NCI-H2081 (cell line): Measurements from ENCODE around the gene SDK1.

Source experiments
- DNase-seq, 2 experiments: peaks; one replicate each; lab custom pipeline; 2025; lab: John Stamatoyannopoulos, UW

SDK1 gene

GRCh38 chr7:3588341-3588740 lies 287.3 kb downstream of the SDK1 start:
- peak in 1 of 2 experiments; percentile 50 for DNase-seq

GRCh38 chr7:3589752-3590151 lies 288.7 kb downstream of the SDK1 start:
- no peak for DNase-seq

- DNase-seq, result no peak
Observed at GRCh38 chr7:3591219-3591618, 290.2 kb downstream of the SDK1 start.

- no peak for DNase-seq
Observed at GRCh38 chr7:3591944-3592343, 290.9 kb downstream of the SDK1 start.

GRCh38 chr7:3592401-3593134 lies 291.5 kb downstream of the SDK1 start:
- DNase-seq, result peak; percentile 73 to 90

- DNase-seq, result no peak
Observed at GRCh38 chr7:3594901-3595300, 293.8 kb downstream of the SDK1 start.

- DNase-seq, result no peak
Observed at GRCh38 chr7:3598854-3599253, 297.8 kb downstream of the SDK1 start.

GRCh38 chr7:3605222-3605621 lies 304.2 kb downstream of the SDK1 start:
- no peak for DNase-seq

- no peak for DNase-seq
Observed at GRCh38 chr7:3606436-3606835, 305.4 kb downstream of the SDK1 start.

GRCh38 chr7:3607847-3608246 lies 306.8 kb downstream of the SDK1 start:
- no peak for DNase-seq

GRCh38 chr7:3616306-3616705 lies 315.3 kb downstream of the SDK1 start:
- peak; percentile 58 to 76 for DNase-seq

GRCh38 chr7:3630081-3630480 lies 329.0 kb downstream of the SDK1 start:
- DNase-seq, result no peak

- DNase-seq, result no peak
Observed at GRCh38 chr7:3634396-3634795, 333.3 kb downstream of the SDK1 start.

GRCh38 chr7:3636131-3636860 lies 335.2 kb downstream of the SDK1 start:
- no peak for DNase-seq

- DNase-seq, result no peak
Observed at GRCh38 chr7:3639253-3639652, 338.2 kb downstream of the SDK1 start.

GRCh38 chr7:3641582-3641981 lies 340.5 kb downstream of the SDK1 start:
- no peak for DNase-seq

- DNase-seq, result no peak
Observed at GRCh38 chr7:3643091-3643490, 342.0 kb downstream of the SDK1 start.

- DNase-seq, result no peak
Observed at GRCh38 chr7:3648276-3648675, 347.2 kb downstream of the SDK1 start.

GRCh38 chr7:3649250-3649649 lies 348.2 kb downstream of the SDK1 start:
- no peak for DNase-seq

GRCh38 chr7:3649678-3650440 lies 348.8 kb downstream of the SDK1 start:
- DNase-seq, result peak in 1 of 2 experiments; percentile 41

- no peak for DNase-seq
Observed at GRCh38 chr7:3650844-3651243, 349.8 kb downstream of the SDK1 start.

GRCh38 chr7:3655635-3656034 lies 354.6 kb downstream of the SDK1 start:
- DNase-seq, result no peak

GRCh38 chr7:3657206-3657605 lies 356.2 kb downstream of the SDK1 start:
- DNase-seq, result no peak
